Activated naive CD4-positive, alpha-beta T cell treated with Interleukin-2 at 50 U/mL for 16 hours (primary cell): Measurements from ENCODE around the gene CD4.
"Not testable (repeated sequence)": the region's sequence is repeated elsewhere in the genome, so short reads cannot be mapped to it uniquely, and the experiment has no call there.

Source experiments
- DNase-seq: peaks from one replicate; pipeline ENCODE4 v3.0.0-alpha.2; 2020

The CD4 gene

DNA sequence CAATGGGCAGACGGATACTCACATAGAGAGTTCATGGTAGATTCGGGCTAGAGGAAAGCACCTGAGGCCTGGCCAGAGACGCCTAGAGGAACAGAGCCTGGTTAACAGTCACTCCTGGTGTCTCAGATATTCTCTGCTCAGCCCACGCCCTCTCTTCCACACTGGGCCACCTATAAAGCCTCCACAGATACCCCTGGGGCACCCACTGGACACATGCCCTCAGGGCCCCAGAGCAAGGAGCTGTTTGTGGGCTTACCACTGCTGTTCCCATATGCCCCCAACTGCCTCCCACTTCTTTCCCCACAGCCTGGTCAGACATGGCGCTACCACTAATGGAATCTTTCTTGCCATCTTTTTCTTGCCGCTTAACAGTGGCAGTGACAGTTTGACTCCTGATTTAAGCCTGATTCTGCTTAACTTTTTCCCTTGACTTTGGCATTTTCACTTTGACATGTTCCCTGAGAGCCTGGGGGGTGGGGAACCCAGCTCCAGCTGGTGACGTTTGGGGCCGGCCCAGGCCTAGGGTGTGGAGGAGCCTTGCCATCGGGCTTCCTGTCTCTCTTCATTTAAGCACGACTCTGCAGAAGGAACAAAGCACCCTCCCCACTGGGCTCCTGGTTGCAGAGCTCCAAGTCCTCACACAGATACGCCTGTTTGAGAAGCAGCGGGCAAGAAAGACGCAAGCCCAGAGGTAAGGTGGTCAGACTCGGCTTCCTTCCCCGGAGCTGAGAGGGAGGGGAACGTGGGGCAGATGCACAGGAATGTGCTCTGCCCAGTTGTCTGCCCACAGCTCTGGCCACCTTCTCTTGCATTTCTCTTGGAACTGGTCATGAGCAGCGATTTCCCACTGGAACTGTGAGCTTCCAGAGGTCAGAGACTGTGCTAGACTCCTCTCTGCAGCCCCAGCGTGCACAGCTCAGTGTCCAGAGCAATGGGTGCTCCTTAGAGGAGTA lies at the start of gene CD4:
CD4 (plus strand) TSS at position 557 of the 953 bp plus-strand sequence. CDS start 10,611 bp downstream, outside the sequence.
- peak; percentile 77 for DNase-seq

DNA sequence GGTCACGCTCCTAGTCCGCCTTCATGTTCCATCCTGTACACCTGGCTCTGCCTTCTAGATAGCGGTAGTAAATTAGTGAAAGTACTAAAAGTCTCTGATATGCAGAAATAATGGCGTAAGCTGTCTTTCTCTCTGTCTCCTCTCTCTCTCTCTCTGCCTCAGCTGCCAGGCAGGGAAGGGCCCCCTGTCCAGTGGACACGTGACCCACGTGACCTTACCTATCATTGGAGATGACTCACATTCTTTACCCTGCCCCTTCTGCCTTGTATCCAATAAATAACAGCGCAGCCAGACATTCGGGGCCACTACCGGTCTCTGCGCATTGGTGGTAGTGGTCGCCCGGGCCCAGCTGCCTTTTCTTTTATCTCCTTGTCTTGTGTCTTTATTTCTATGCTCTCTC lies 47.2 kb upstream of the CD4 start:
- DNase-seq: not testable (repeated sequence)

DNA sequence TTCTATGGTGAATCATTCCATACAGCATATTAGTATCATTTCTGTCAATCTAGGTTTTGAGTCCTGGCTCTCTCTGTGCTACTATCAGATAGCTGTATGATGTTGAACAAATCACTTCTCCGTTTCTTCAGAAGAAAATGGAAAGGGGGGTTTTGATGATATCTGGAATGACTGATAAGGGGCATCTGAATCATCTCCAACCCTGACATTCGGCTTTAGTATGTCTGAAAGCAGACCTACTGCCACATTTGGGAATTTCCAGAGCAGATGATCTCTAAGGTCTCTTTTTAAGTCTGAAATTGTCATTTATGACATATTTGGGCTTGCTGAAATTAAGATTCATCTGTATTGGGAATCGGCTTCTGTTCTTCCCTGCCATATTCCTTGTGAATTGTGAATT lies 46.5 kb upstream of the CD4 start:
- no peak for DNase-seq

DNA sequence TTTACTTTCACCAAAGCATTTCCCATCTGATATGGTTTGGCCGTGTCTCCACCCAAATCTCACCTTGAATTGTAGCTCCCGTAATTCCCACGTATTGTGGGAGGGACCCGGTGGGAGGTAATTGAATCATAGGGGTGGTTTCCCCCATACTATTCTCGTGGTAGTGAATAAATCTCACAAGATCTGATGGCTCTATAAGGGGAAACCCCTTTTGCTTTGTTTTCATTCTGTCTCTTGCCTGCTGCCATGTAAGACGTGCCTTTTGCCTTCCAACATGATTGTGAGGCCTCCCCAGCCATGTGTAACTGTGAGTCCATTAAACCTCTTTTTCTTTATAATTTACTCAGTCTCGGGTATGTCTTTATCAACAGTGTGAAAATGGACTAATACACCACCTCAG lies 46.0 kb upstream of the CD4 start:
- peak; percentile 24 for DNase-seq

GRCh38 chr12:6745741-6746525 lies 43.4 kb upstream of the CD4 start:
- no peak for DNase-seq

GRCh38 chr12:6747216-6747615 lies 42.1 kb upstream of the CD4 start:
- DNase-seq: no peak

DNA sequence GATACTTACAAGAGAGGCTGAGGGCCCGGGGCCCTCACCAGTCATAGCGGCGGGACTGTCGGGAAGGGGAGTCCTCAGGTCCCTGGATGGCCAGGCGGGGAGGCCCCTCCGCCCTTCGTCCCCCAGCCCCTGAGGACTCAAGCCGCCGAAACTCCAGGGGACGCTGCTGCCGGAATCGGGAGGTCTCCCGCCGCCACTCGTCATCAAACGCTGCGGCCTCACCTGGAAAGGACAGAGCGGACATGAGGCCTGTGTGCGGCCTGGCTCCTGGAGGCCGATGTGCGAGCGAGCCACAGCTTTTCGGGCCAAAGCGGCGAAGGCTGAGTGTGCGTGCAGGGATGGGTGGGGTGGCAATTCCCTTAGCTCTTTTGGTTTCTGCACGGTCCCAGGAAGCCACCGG lies 40.6 kb upstream of the CD4 start:
- no peak for DNase-seq

DNA sequence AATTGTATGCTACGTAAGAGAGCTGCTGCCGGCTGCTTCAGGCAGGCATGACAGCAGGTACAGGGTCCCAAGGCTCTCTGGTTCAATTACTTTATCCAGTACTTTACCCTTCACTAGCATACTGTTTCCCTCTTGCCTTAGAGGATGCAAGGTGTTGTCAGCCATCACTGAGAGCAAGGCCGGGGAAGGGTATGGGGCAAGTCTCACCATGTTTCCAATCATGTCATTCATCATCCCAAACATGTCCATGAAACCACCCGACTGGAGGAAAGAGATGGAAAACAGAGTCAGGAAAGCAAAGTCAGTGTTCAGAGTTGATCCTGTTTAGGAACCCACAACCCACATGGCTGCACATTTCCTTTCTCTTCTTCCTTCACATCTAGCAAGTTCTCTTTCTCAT lies 38.8 kb upstream of the CD4 start:
- no peak for DNase-seq

- DNase-seq: no peak
Measured at GRCh38 chr12:6751767-6752166, 37.6 kb upstream of the CD4 start.

DNA sequence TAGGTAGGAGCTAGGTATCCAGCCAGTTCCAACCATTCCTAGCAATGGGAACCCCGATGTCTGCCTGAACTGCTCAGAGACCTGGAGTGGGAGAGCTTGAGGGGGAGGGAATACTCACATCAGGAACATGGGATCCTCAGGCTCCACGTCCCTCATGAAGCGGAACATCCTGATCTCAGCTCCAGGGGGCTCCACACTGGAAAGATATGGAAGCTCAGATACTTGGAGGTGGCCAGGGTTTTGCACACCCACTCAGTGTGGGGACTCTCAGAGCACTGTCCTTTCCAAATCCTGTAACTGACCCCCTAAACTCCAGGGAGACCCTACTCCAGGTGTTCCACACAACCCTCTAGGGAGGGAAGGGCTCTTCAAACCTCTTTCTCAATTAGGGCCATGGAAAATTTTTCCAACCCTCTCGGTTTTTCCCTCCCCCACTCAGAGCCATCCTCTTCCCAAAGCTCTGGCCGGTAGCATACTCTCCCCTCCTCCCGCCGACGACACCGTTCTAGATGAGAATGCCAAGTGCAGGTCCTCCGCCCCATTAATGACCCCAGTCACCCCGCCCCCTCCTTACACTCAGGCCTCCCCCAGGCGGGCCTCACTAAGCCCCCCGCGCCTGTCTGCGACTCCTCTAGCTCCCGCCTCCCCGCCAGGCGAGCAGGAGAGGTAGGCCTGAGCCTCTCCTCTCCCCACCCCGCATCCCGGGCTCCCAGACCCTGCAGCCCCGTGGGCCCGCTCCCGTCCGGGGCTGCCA lies 37.0 kb upstream of the CD4 start:
- no peak for DNase-seq

GRCh38 chr12:6752921-6753771 lies 36.2 kb upstream of the CD4 start, which contains the start of gene MLF2:
Gene MLF2 (minus strand): TSS chr12:6753141. CDS start chr12:6752334, 807 bp downstream.
- DNase-seq: peak; percentile 98

GRCh38 chr12:6753772-6754356 lies 35.5 kb upstream of the CD4 start:
- no peak for DNase-seq

DNA sequence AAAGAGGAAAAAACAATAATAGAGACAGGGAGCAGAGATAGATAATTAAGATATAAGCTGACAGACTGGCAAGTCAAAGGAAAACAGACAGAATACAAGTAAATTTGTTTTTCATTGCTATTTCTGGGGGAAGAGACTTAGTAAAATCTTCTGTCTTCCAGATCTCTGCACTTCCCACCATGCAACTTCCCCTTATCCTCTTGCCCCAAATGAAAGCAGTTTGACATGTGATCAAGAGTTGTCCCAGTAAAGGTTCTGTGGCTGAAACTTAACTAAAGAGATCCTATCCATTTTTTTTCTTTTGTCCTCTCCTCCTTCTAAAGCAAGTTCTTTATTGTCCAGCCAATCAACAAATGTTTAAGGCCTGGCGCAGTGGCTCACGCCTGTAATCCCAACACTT lies 34.9 kb upstream of the CD4 start:
- no peak for DNase-seq

GRCh38 chr12:6757028-6757690 lies 32.2 kb upstream of the CD4 start:
- no peak for DNase-seq

DNA sequence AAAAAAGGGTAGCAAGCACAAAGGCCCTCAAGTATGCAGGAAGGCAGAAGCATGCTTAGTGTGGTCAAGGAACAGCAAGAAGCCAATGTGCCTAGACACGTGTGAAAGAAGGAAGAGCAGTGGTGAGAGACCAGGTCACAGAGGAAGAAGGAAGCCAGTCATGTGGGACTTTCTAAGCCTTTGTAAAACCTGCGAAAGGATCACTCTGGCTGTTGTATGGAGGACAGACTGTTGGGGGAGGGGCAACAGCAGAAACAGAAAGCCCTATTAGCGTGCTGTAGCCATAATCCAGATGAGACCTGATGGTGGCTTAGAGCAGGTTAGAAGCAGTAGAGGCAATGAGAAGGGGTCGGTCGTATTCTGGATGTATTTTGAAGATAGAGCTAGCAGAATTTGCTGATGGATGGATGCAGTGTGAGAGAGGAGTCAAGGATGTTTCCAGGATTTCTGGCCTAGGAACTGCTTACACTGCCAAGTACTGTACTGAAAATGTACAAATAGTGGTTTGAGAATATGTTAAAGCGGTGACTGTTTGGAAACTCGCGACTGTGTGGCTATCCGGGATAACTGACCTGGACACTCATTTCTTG lies 30.7 kb upstream of the CD4 start:
- DNase-seq: no peak

- DNase-seq: no peak
Measured at GRCh38 chr12:6759741-6760140, 29.6 kb upstream of the CD4 start.

- no peak for DNase-seq
Measured at GRCh38 chr12:6763380-6763779, 25.9 kb upstream of the CD4 start.

DNA sequence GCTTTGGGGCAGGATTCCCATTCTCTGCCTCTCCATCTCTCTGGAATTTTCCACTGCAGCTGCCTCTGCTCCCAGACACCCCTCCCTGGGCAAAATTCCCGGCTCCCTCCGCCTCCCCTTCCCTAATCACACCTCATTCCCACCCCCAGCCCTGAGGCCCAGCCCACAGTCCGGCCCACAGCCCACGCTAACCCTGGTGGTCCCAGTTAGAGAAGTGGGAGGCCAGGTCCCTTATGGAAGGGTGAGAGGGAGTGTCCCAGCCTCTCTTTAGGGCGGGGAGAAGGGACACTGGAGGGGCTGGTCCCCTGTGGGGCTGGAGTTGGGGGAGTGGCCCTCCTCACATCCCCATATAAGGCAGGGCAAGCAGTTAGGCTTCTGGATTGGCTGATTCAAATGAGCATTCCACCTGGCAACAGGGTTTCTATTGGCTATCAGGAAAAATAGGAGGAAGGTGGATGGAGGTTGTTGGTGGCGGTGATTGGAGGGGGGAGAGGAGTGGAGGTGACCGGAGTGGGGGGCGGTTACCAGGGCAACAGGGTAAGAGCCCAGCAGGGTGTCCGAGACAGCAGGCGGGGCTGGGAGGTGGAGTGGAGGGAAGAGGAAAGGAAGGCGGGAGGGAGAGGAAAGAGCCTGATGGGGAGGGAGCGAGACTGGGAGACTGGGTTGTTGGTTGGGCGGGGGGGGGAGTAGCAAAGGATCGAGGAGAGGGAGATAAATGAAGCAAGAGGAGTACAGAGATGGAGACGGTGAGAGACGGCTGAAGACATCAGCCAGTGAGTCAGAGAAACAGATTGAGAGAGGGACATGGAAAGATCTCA lies 25.1 kb upstream of the CD4 start:
- DNase-seq: peak; percentile 47

DNA sequence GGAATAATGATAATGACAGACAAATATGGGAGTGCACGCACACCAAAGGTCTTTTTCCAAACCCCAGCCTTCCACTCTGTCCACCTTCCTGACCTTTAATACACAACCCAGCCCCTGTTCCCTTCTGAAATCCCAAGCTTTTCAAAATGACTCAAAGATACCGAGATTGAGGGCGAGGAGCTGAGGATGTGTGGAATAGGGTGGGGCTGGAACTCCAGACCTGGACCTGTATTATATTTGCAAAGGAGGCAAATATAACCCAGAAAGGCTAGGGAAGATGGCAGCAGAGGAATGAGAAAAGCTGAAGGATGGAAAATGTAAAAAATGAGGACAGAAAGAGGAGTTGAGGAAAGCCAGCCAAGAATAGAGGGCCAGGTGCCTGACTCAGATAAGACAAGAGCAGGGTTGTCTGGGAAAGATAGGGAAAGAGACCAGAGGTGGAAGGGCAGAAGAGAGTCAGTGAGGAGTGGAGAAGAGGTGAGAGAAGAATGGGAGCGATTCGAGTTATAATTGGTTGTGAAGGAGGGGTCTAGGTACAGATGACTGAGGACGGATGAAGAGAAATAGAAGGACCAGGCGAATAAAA lies 24.2 kb upstream of the CD4 start:
- DNase-seq: no peak
